Tibial nerve (tissue), 4 donors: ENCODE data around the gene SPATS2L.

ENCODE experiments used
- CTCF ChIP-seq, 5 experiments: fragments of 200-600 bp in 3 of 5; fragments of 450-650 bp in 2 of 5; sonication (generic) in 3 of 5; IDR thresholded peaks; one replicate each; pipeline ENCODE4 v1.5.1; 2016 to 2019; ENCODE audit warnings: antibody characterized with exemption in 5 of 5, mild to moderate bottlenecking in 3 of 5, moderate library complexity in 2 of 5
- EP300 ChIP-seq, 2 donors: sonication (generic); formaldehyde crosslinking; IDR thresholded peaks; one replicate each; pipeline ENCODE4 v1.6.1; 2017; ENCODE audit warnings: antibody characterized with exemption in 2 of 2, mild to moderate bottlenecking in 1 of 2
- POLR2A ChIP-seq, 2 donors: fragments of 450-650 bp; IDR thresholded peaks; one replicate each; pipeline ENCODE4 v1.6.1; 2017; ENCODE audit warnings: antibody characterized with exemption in 2 of 2, mild to moderate bottlenecking in 2 of 2, moderate library complexity in 2 of 2

GRCh38 chr2:200329384-200329783, 22.9 kb downstream of the SPATS2L start:
- TF ChIP-seq CTCF (IDR thresholded peaks at IDR 0.05): no peak
- no peak for TF ChIP-seq EP300 (IDR thresholded peaks at IDR 0.05)
- TF ChIP-seq POLR2A (IDR thresholded peaks at IDR 0.05): no peak
